Ascending aorta (tissue), 2 donors: ENCODE results near the gene LYPLAL1. TPM values are rescaled to one million over a fixed set of nuclear protein-coding genes. Genes with fewer than 3 reads are reported as not detected.

Experiments
- DNase-seq, 2 donors: peaks; one replicate each; pipeline ENCODE4 v3.0.0-alpha.2; 2019; ENCODE audit warnings: low spot score in 2 of 2
- H3K27ac ChIP-seq, 2 donors: fragments of 200-600 bp; sonication (generic); one replicate each; pipeline ENCODE4 v1.5.1; 2016 to 2017; ENCODE audit warnings: mild to moderate bottlenecking in 1 of 2
- H3K27me3 ChIP-seq: fragments of 200-600 bp; sonication (generic); one replicate; pipeline ENCODE4 v1.5.1; 2017
- H3K36me3 ChIP-seq, 2 donors: fragments of 200-600 bp; sonication (generic); one replicate each; pipeline ENCODE4 v1.5.1; 2016
- H3K4me1 ChIP-seq, 2 donors: fragments of 200-600 bp; sonication (generic); one replicate each; pipeline ENCODE4 v1.5.1; 2016 to 2017; ENCODE audit warnings: mild to moderate bottlenecking in 1 of 2
- H3K4me3 ChIP-seq, 2 donors: fragments of 200-600 bp; sonication (generic); one replicate each; pipeline ENCODE4 v1.5.1; 2016 to 2017; ENCODE audit warnings: mild to moderate bottlenecking in 1 of 2
- H3K9me3 ChIP-seq, 2 donors: fragments of 200-600 bp; sonication (generic); one replicate each; pipeline ENCODE4 v1.5.1; 2016
- CTCF ChIP-seq, 3 experiments: fragments of 200-600 bp in 2 of 3; fragments of 450-650 bp in 1 of 3; sonication (generic) in 2 of 3; IDR thresholded peaks; one replicate each; pipeline ENCODE4 v1.5.1; 2016 to 2019; ENCODE audit warnings: antibody characterized with exemption in 3 of 3, mild to moderate bottlenecking in 1 of 3, moderate library complexity in 1 of 3
- intact Hi-C: fragments of 100-400 bp; cut with DNase I; formaldehyde crosslinking; loops from one replicate; pipeline ENCODE4 v1.15.1; 2023
- total RNA-seq: library from RNA; depleted of rRNA; stranded (reverse); fragments of >200 nt; gene quantifications from one replicate; pipeline ENCODE4 v1.1.0, GENCODE V29; 2016

LYPLAL1 gene
- total RNA-seq, 1 donor from 2014 or later = 27.5 TPM

DNA sequence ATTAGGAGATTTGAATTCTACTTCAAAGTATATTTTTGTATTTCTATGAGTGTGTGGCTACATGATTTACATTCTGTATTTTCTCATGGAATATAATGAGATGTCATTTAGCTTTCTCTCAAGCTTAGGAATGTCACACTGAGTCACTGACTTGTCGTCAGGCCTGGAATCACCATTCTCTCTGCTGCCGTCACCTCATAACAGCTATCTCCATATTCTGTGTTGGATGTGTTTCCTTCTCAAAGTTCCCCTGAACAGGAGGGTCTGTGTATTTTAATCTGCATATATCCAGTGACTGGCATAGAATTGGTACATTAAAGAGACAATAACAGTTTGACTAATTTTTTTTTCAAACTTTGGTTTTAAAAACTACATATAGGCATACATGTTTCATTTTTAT is 35.9 kb downstream of the LYPLAL1 start:
- no peak for DNase-seq
- intact Hi-C loops = loop anchor here (10.0 kb wide), 1 partner anchor 175 kb away; no protein-coding TSS in a partner anchor
- Histone ChIP-seq H3K36me3 (no peaks in the 10 kb centered on the region), H3K27me3 (no peaks in the 10 kb centered on the region), H3K9me3 (no peaks in the 10 kb centered on the region), H3K4me3 (no peak overlapping the region), H3K4me1 (no peaks in the 10 kb centered on the region), H3K27ac (no peak overlapping the region)
- no peak for TF ChIP-seq CTCF (IDR thresholded peaks at IDR 0.05)

DNA sequence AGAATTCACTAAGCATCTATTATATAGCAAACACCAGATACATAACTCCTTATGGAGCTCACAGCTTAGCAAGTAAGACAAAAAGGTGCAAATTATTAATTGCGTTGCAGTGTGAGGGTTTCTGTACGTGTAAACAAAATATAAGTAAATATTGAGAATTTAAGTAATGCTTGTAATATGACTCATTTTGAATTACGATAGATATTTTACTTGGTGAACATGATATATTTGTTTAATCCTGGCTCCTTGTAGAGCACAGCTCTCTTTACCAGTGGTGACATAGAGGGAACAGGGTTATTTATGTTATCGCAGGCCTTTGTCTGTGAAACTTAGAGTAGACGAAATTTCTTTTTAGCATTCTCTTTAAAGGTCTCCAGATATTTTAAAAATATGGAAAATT is 36.4 kb downstream of the LYPLAL1 start:
- no peaks in the 10 kb centered on the region for H3K27me3 ChIP-seq
- H3K36me3 ChIP-seq = no peaks in the 10 kb centered on the region
- intact Hi-C loops = no loop called here
- no peaks in the 10 kb centered on the region for H3K9me3 ChIP-seq
- H3K27ac ChIP-seq = no peak overlapping the region
- H3K4me3 ChIP-seq = no peak overlapping the region
- DNase-seq = no peak
- H3K4me1 ChIP-seq = no peaks in the 10 kb centered on the region
- no peak for TF ChIP-seq CTCF (IDR thresholded peaks at IDR 0.05)

DNA sequence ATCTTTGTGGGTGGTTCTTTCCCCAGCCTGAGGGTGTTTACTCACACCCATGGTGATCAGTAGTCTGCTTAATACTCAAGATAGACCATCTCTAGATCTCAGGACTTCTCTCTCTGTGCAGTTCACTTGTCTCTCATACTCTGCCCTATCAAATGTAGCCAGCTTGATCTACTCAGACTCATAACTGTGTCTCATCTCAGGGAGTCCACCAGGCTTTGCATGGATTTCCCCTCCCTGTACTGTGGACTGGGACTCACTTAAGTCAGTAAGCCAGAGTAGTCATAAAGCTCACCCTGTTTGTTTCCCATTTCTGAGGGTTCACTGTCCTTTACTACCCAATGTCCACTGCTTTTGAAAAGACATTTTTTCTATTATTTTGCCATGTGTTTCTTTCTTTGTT is 41.8 kb downstream of the LYPLAL1 start:
- Histone ChIP-seq H3K4me3 (no peak overlapping the region), H3K4me1 (no peaks in the 10 kb centered on the region), H3K27ac (no peak overlapping the region), H3K27me3 (no peaks in the 10 kb centered on the region), H3K9me3 (no peaks in the 10 kb centered on the region), H3K36me3 (peaks cover 3 to 8% of the 10 kb centered on the region in 2 donors)
- TF ChIP-seq CTCF (IDR thresholded peaks at IDR 0.05) = no peak
- intact Hi-C loops = no loop called here
- no peak for DNase-seq

DNA sequence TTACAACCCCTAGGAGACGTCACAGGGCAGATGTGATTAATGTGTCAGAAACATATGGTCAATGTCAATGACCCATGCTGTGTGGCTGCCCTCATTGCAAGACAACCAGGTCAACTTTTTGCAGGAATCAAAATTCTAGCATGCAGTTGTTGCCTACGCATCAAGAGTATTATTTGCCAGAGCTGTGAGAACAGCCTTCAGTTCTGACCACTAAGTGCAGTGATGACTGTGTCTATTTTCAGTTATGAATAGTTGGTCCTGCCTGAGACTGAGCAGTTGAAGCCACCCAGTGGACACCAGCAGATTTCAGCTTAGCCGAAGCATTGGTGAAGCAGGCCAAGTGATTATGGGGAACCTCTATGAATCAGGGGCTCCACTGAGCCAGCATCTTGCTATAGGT is 47.3 kb downstream of the LYPLAL1 start:
- Histone ChIP-seq H3K9me3 (no peaks in the 10 kb centered on the region), H3K27me3 (no peaks in the 10 kb centered on the region), H3K4me3 (no peak overlapping the region), H3K27ac (no peak overlapping the region), H3K36me3 (peaks cover 0 to 8% of the 10 kb centered on the region in 2 donors), H3K4me1 (peaks cover 0 to 4% of the 10 kb centered on the region in 2 donors)
- no peak for TF ChIP-seq CTCF (IDR thresholded peaks at IDR 0.05)
- no peak for DNase-seq
- intact Hi-C loops = no loop called here

- no peak for TF ChIP-seq CTCF (IDR thresholded peaks at IDR 0.05)
These were observed 49.8 kb downstream of the LYPLAL1 start for GRCh38 chr1:219223496-219223895.

DNA sequence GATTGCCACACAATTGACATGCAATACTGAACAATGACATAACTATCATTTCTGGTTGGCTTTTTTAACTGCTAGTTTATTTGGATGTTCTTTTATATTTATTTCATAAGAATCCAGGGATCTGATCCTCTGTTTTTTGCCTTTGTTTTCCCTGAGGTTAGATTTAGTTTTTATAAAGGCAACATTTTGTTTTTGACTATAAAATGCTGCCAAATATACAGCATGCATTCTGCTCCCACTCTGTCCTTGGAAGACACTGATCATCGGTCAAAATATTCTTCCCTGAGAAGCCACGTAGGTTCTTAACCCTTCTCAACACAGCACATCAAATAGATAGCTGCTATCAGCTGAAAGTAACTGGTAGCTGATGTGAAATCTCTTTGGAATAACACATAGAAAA is 52.5 kb downstream of the LYPLAL1 start:
- Histone ChIP-seq H3K27me3 (no peaks in the 10 kb centered on the region), H3K4me3 (no peak overlapping the region), H3K36me3 (peaks cover 0 to 5% of the 10 kb centered on the region in 2 donors), H3K9me3 (no peaks in the 10 kb centered on the region), H3K4me1 (peaks cover 0 to 4% of the 10 kb centered on the region in 2 donors), H3K27ac (no peak overlapping the region)
- intact Hi-C loops = no loop called here
- no peak for TF ChIP-seq CTCF (IDR thresholded peaks at IDR 0.05)
- no peak for DNase-seq

More at GRCh38 chr1:219223496-219223895, 49.8 kb downstream of the LYPLAL1 start:
- Histone ChIP-seq H3K4me3 (no peak overlapping the region), H3K27me3 (no peaks in the 10 kb centered on the region), H3K27ac (peak overlapping the region in 1 of 2 donors; percentile 44), H3K36me3 (peaks cover 0 to 5% of the 10 kb centered on the region in 2 donors), H3K4me1 (peaks cover 0 to 4% of the 10 kb centered on the region in 2 donors), H3K9me3 (no peaks in the 10 kb centered on the region)
- intact Hi-C loops = no loop called here
- no peak for DNase-seq
